HG03460 (cell line): ENCODE results near the gene TIMM17A.
"Not testable (repeated sequence)": the region's sequence is repeated elsewhere in the genome, so short reads cannot be mapped to it uniquely, and the experiment has no call there.

Source experiments
- ATAC-seq: cut with Tn5 transposase; IDR thresholded peaks from one replicate; pipeline ENCODE4 v1.9.1; 2021; ENCODE audit not compliant: unreplicated experiment

Gene TIMM17A

GRCh38 chr1:202014060-202014459 is 58.8 kb downstream of the TIMM17A start:
- ATAC-seq = no peak

- no peak for ATAC-seq
Observed at GRCh38 chr1:202014915-202015661, 59.8 kb downstream of the TIMM17A start.

- ATAC-seq = no peak
Observed at GRCh38 chr1:202015662-202015937, 60.3 kb downstream of the TIMM17A start.

GRCh38 chr1:202016022-202016810 is 60.9 kb downstream of the TIMM17A start:
- no peak for ATAC-seq

GRCh38 chr1:202016811-202017748 is 61.8 kb downstream of the TIMM17A start:
- no peak for ATAC-seq

- ATAC-seq = no peak
Observed at GRCh38 chr1:202017749-202018467, 62.6 kb downstream of the TIMM17A start.

- no peak for ATAC-seq
Observed at GRCh38 chr1:202018468-202019234, 63.3 kb downstream of the TIMM17A start.

GRCh38 chr1:202019235-202019558 is 63.9 kb downstream of the TIMM17A start:
- ATAC-seq = not testable (repeated sequence)
